NOMO-1 treated with DMSO at 0.1 percent for 48 hours (cell line): ENCODE data around the gene PCP2.

Experiments used
- DNase-seq: peaks from one replicate; lab custom pipeline; 2025; ENCODE audit not compliant: unreplicated experiment; lab: John Stamatoyannopoulos, UW

PCP2 gene

DNA sequence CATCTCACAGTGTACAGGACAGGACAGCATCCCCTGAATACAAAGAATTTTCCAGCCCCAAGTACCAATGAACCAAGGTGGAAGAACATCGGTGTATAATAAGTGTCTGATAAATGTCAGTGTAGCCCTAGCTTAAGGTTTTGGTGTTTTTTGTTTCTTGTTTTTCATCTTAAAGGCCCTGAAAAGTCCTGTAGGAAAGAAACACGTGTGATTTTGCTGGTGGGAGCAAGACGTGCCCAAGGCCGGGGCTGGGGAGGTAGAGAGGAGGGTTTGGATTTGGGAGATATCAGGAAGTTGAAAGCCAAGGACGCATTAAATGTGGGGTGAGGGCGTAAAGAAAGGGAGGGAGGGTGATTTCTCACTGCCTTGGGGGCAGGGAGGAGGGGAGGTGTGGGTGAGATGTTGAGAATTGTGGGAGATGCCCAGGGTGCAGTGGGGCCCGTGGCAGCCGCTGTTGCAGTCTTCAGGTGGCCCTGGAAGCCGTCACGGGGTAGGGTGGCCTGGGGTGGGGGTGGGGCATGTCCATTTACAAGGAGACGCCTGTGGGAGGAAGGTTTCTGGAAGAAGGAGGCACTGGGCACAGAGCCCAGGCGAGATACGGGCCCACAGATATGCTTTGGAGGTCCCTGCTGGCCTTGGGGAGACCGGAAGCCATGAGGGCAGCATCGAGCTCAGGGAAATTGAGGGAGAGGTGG lies 31.1 kb downstream of the PCP2 start:
- no peak for DNase-seq

DNA sequence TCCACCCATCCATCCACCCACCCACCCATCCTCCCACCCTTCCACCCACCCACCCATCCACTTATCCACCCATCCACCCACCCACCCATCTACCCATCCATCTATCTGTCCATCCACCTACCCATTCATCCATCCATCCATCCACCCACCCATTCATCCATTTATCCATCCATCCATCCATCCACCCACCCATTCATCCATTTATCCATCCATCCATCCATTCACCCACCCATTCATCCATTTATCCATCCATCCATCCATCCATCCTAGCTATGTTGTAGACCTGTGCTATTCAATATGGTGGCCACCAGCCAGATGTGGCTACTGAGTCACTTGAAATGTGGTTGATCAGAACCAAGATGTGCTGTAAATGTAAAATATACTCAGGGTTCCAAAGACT lies 32.8 kb downstream of the PCP2 start:
- DNase-seq: no peak

DNA sequence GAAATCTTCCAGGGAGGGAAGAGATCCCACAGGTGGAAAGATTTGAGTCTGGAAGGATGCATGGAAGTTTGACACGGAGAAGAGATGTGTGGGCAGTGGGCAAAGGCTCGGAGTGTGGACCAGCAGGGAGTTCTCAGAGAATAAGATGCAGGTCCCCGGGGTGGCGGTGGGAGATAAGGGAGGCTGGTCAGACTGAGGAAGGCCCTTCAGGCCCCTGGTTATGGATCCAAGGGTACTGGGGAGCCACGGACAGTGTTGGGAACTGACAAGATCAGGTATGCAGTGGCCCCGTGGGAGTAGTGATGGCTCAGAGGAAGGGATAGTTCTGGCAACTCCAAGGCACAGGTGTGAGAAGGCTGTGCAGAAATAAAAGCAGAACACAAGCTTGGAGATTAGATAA lies 35.3 kb downstream of the PCP2 start:
- no peak for DNase-seq

DNA sequence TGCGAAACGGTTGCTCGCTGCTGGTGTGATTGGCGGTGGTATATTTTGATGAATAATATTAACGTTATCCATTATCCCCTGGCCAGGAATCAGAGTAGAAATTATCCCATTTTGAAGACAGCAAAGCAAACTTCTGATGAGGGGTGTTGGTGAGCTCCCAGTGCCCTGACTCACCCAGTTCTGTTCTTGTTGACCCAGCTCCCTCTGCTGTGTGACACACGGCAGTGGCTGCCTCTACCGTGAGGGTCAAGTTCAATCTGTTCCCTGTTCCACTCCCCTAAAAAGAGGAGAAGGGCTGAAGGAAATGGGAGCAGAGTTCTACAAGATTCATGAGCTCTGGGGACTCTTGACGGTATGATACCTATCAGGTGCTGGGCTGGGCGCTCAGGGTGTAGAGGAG lies 35.8 kb downstream of the PCP2 start:
- no peak for DNase-seq

DNA sequence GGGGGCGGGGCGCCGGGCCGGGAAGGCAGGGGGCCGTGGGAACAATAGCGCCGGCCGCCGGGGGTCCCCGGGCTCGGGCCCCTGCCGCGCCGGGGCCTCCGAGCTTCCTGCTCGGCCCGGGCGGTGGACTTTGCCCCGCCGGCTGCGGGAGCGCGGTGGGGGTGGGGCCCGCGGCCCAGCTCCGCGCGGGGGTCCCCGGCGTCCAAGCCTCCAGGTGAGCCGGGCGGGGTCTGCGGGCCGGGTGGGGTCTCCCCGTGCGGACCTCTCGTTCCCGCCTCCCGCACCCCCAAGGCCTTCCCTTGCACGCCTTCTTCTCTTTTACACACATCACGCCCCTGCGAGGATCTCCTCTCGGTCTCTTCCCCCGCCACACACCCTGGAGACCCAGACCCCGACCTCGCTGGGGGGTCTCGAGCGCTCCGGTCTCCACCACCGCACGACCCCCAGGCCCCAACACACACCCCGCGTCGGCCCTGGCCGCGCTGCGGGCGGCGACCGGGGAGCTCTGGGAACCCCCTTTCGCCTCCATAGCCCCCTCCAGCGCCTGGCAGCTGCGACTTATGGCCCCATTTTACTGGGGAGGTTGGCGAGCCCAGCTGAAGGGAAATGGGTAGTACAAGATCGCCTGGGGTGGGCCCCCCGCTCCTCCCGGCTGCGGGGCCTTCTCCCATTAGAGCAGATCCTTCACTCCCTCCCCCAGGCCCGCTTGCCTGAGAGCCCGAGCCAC lies 37.1 kb downstream of the PCP2 start:
- no peak for DNase-seq

DNA sequence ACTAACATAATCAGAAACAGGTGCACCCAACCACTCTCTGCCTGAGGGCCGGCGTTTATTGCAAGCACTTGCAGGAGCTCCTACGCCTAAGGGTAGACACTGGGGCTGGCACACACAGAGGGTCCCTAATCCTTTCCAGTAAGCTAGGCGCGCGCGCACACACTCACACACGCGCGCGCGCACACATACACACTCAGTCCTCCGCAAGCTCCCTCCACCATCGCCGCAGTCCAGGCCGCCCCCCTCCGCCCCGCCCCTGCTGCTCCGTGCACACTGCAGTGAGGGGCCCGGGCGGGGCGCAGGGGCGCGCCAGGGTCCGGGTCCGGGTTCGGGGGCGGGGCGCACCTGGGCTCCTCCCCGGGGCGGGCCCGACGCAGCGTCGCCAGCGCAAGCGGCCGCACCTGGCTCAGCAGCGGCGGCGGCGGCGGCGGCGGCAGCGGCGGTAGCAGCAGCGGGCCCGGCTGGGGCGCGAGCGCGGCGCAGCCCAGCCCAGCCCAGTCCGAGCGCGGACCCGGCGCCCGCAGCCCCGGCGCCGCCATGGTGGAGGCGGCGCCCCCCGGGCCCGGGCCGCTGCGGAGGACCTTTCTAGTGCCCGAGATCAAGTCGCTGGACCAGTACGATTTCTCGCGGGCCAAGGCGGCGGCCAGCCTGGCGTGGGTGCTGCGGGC lies 37.9 kb downstream of the PCP2 start, which contains the start of gene CAMSAP3:
Gene CAMSAP3, plus strand, starts transcription at position 398 of the 668 bp plus-strand sequence. Its CDS starts 140 bp downstream, at position 538.
- peak; percentile 30 for DNase-seq

GRCh38 chr19:7590256-7590655 lies 43.3 kb downstream of the PCP2 start:
- DNase-seq: no peak

DNA sequence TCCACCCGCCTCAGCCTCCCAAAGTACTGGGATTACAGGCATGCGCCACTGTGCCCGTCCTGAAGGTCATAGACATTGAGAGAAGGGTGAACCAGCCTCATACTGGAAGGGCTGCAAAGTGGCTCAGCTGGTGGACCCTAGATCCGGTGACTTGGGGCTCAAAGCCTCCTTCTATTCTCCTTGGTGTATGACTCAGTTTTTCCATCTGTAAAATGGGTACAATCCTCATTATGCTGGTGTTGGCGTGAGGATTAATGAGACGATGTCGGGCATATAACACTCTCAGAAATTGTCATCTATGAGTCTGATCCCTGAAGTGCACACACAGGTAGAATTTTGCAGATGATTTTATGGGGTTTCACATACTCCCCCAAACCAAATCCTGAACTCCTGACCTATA lies 43.7 kb downstream of the PCP2 start:
- no peak for DNase-seq

GRCh38 chr19:7582446-7582845 lies 51.1 kb downstream of the PCP2 start:
- DNase-seq: no peak
